Measurements from ENCODE around the gene COPS2. TPM values are rescaled to one million over a fixed set of nuclear protein-coding genes. Genes with fewer than 3 reads are reported as not detected.
"Not testable (repeated sequence)": the region's sequence is repeated elsewhere in the genome, so short reads cannot be mapped to it uniquely, and the experiment has no call there.

The COPS2 gene
- polyA plus RNA-seq, 1 of the 3 experiments (the other 2 are of a cell fraction), result 21.3 TPM

GRCh38 chr15:49074589-49075287 is 80.7 kb downstream of the COPS2 start:
- DNase-seq; H3K9ac ChIP-seq; H3K9me3 ChIP-seq; CTCF ChIA-PET; H3K27me3 ChIP-seq (ENCODE audit: insufficient read depth); H3K79me2 ChIP-seq (ENCODE audit: insufficient read depth); H2AFZ ChIP-seq (ENCODE audit: low read depth); H4K20me1 ChIP-seq (ENCODE audit: insufficient read depth); H3K4me3 ChIP-seq (ENCODE audit: low read depth in 2 of 2, low read length in 1 of 2); H3K4me2 ChIP-seq; H3K4me1 ChIP-seq (ENCODE audit: control insufficient read depth in 1 of 2, insufficient read depth in 2 of 2, low read depth in 1 of 2, low read length in 1 of 2); H3K36me3 ChIP-seq (replicated peaks in 1 of 2; ENCODE audit: control insufficient read depth in 1 of 2, insufficient read depth in 2 of 2, low read length in 1 of 2); H3F3A ChIP-seq (replicated peaks; ENCODE audit: insufficient read depth); H3K9me2 ChIP-seq; POLR2A ChIA-PET; H3K27ac ChIP-seq (ENCODE audit: low read depth in 2 of 2, low read length in 1 of 2): not testable (repeated sequence)
- 90% methylated on average over 6 of the region's 6 CpGs for WGBS (ENCODE audit: low lambda C conversion rate)

Small RNA genes within 50 kb of the gene (small RNA-seq; reads per million reads assigned to genes)
- gene MIR4716 (0 reads per million in 7 experiments), gene RF00019 (0 reads per million in 7 experiments), gene RN7SL307P (0 reads per million in 7 experiments)

Other genes starting within 250 kb of the COPS2 start
- gene SHC4, start 191.7 kb downstream of the COPS2 start, polyA plus RNA-seq (2012; rRNA removed), result 1.6 and 1.9 TPM in 2 replicates
- gene SECISBP2L, start 109.2 kb downstream of the COPS2 start, polyA plus RNA-seq (2012; rRNA removed), result 6.0 and 7.7 TPM in 2 replicates
- 19.0 TPM in 2 replicates for gene GALK2, start 14.6 kb upstream of the COPS2 start, polyA plus RNA-seq (2012; rRNA removed)

Data from SK-N-SH (cell line).